Neural cell (in vitro differentiated cells): ENCODE measurements around the gene ARHGEF12. TPM values are rescaled to one million over a fixed set of nuclear protein-coding genes. Genes with fewer than 3 reads are reported as not detected.

Experiments used
- H2AFZ ChIP-seq: fragments of 200-600, 300-800 bp; sonication (generic), shearing (Covaris generic); 2 replicates; pipeline ENCODE4 v1.6.0; 2014; ENCODE audit warnings: low read depth, mild to moderate bottlenecking, antibody characterized with exemption, low read length, moderate library complexity
- H3F3A ChIP-seq: fragments of 200-600 bp; shearing (Covaris generic); 2 replicates; pipeline ENCODE4 v1.6.1; 2016; ENCODE audit warnings: mild to moderate bottlenecking, moderate library complexity, mixed read lengths, antibody characterized with exemption, low read length; ENCODE audit not compliant: insufficient read depth, poor library complexity, severe bottlenecking
- H3K27ac ChIP-seq: fragments of 200-600, 300-800 bp; sonication (generic), shearing (Covaris generic); 2 replicates; pipeline ENCODE4 v1.5.1; 2014; ENCODE audit warnings: mild to moderate bottlenecking, low read length, moderate library complexity
- H3K27me3 ChIP-seq: fragments of 300-800, 200-600 bp; sonication (generic), shearing (Covaris generic); 2 replicates; pipeline ENCODE4 v1.6.0; 2014; ENCODE audit warnings: mild to moderate bottlenecking, low read depth, low read length, moderate library complexity; ENCODE audit not compliant: insufficient read depth
- H3K36me3 ChIP-seq: fragments of 300-800, 200-600 bp; sonication (generic), shearing (Covaris generic); 2 replicates; pipeline ENCODE4 v1.5.1; 2014; ENCODE audit warnings: mild to moderate bottlenecking, antibody characterized with exemption, low read length, moderate library complexity; ENCODE audit not compliant: insufficient read depth
- H3K4me2 ChIP-seq: fragments of 300-800, 200-600 bp; sonication (generic), shearing (Covaris generic); 2 replicates; pipeline ENCODE4 v1.6.0; 2014; ENCODE audit warnings: mild to moderate bottlenecking, low read length
- H3K4me3 ChIP-seq: fragments of 300-800, 200-600 bp; sonication (generic), shearing (Covaris generic); 2 replicates; pipeline ENCODE4 v1.5.1; 2014; ENCODE audit warnings: mild to moderate bottlenecking, low read length, moderate library complexity
- H3K79me2 ChIP-seq: fragments of 200-600 bp; shearing (Covaris generic); replicated peaks from 2 replicates; pipeline ENCODE4 v1.6.0; 2014; ENCODE audit warnings: mild to moderate bottlenecking, low read length, moderate library complexity; ENCODE audit not compliant: insufficient read depth
- H3K9ac ChIP-seq: fragments of 300-800, 200-600 bp; sonication (generic), shearing (Covaris generic); 2 replicates; pipeline ENCODE4 v1.6.1; 2016; ENCODE audit warnings: mild to moderate bottlenecking, low read length, mixed read lengths
- H3K9me2 ChIP-seq: fragments of 200-600 bp; shearing (Covaris generic); 2 replicates; pipeline ENCODE4 v1.6.1; 2016; ENCODE audit warnings: mild to moderate bottlenecking, low read length, mixed read lengths; ENCODE audit not compliant: insufficient read depth
- H3K9me3 ChIP-seq: fragments of 200-600, 300-800 bp; sonication (generic), shearing (Covaris generic); 2 replicates; pipeline ENCODE4 v1.6.1; 2016; ENCODE audit warnings: mild to moderate bottlenecking, mixed run types, low read length, moderate library complexity, mixed read lengths
- H4K20me1 ChIP-seq: fragments of 200-600 bp; shearing (Covaris generic); 2 replicates; pipeline ENCODE4 v1.6.1; 2016; ENCODE audit warnings: mild to moderate bottlenecking, mixed run types; ENCODE audit not compliant: insufficient read depth
- EP300 ChIP-seq: fragments of 450-650 bp; conservative IDR thresholded peaks from 2 replicates; pipeline ENCODE4 v1.6.1; 2014; ENCODE audit warnings: antibody characterized with exemption, mild to moderate bottlenecking, moderate library complexity; ENCODE audit not compliant: poor library complexity, severe bottlenecking
- EZH2 ChIP-seq: fragments of 200-600, 300-800 bp; shearing (Covaris generic), sonication (generic); IDR thresholded peaks from 2 replicates; pipeline ENCODE4 v1.6.1; 2014; ENCODE audit warnings: antibody characterized with exemption, low read length, borderline replicate concordance, mild to moderate bottlenecking; ENCODE audit not compliant: insufficient read depth, poor library complexity, severe bottlenecking
- MXI1 ChIP-seq: fragments of 450-650 bp; conservative IDR thresholded peaks from 2 replicates; pipeline ENCODE4 v1.6.1; 2014; ENCODE audit warnings: antibody characterized with exemption, mild to moderate bottlenecking; ENCODE audit not compliant: poor library complexity, severe bottlenecking
- POLR2AphosphoS5 ChIP-seq: IDR thresholded peaks from 2 replicates; pipeline ENCODE4 v1.6.1; 2012
- RAD21 ChIP-seq: fragments of 450-650 bp; conservative IDR thresholded peaks from 2 replicates; pipeline ENCODE4 v1.6.1; 2014; ENCODE audit warnings: antibody characterized with exemption, mild to moderate bottlenecking, moderate library complexity
- SMC3 ChIP-seq: fragments of 450-650 bp; conservative IDR thresholded peaks from 2 replicates; pipeline ENCODE4 v1.6.1; 2014; ENCODE audit warnings: antibody characterized with exemption, mild to moderate bottlenecking, moderate library complexity; ENCODE audit not compliant: poor library complexity
- TAF1 ChIP-seq: IDR thresholded peaks from 2 replicates; pipeline ENCODE4 v1.6.1; 2012; ENCODE audit warnings: low read depth
- polyA plus RNA-seq: library from polyadenylated mRNA; depleted of rRNA; stranded (reverse); fragments of >200 nt; gene quantifications from 2 replicates; pipeline ENCODE4 v1.2.3, GENCODE V29; 2014
- TF ChIP-seq, protein P1 (sequence below): IDR thresholded peaks from 2 replicates; pipeline ENCODE4 v1.6.1; 2012; ENCODE audit warnings: borderline replicate concordance
- TF ChIP-seq, protein P2 (sequence below): fragments of 450-650 bp; IDR thresholded peaks from 2 replicates; pipeline ENCODE4 v1.5.1; 2014; ENCODE audit warnings: antibody characterized with exemption, mild to moderate bottlenecking, moderate library complexity; ENCODE audit not compliant: poor library complexity, severe bottlenecking

Gene ARHGEF12
- polyA plus RNA-seq, 1 donor from 2014 or later = 93.4 TPM

DNA sequence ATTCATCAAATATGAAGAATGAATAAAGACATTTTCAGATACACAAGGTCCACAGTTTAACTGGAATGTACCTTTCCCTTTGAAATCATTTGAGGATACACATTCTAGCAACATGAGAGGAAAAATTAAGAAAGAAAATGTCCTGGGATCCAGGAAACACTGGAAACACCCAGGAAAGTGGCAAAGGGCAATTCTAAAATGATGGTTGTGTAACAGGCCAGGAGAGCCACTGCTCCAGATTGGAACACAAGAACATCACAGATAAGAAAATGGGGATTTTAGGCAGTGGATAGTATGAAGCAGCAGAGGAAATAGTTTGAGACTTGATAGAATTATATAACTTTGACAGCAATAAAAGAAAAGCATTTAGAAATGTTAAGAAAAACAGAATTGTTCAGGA is 119.3 kb downstream of the ARHGEF12 start:
- H4K20me1 ChIP-seq = no peaks in the 10 kb centered on the region
- H3K4me3 ChIP-seq = no peak overlapping the region
- TF ChIP-seq SMC3 (no peak), EZH2 (no peak), POLR2AphosphoS5 (no peak), RAD21 (no peak), MXI1 (no peak), TAF1 (no peak), EP300 (no peak)
- TF ChIP-seq, protein P1, sequence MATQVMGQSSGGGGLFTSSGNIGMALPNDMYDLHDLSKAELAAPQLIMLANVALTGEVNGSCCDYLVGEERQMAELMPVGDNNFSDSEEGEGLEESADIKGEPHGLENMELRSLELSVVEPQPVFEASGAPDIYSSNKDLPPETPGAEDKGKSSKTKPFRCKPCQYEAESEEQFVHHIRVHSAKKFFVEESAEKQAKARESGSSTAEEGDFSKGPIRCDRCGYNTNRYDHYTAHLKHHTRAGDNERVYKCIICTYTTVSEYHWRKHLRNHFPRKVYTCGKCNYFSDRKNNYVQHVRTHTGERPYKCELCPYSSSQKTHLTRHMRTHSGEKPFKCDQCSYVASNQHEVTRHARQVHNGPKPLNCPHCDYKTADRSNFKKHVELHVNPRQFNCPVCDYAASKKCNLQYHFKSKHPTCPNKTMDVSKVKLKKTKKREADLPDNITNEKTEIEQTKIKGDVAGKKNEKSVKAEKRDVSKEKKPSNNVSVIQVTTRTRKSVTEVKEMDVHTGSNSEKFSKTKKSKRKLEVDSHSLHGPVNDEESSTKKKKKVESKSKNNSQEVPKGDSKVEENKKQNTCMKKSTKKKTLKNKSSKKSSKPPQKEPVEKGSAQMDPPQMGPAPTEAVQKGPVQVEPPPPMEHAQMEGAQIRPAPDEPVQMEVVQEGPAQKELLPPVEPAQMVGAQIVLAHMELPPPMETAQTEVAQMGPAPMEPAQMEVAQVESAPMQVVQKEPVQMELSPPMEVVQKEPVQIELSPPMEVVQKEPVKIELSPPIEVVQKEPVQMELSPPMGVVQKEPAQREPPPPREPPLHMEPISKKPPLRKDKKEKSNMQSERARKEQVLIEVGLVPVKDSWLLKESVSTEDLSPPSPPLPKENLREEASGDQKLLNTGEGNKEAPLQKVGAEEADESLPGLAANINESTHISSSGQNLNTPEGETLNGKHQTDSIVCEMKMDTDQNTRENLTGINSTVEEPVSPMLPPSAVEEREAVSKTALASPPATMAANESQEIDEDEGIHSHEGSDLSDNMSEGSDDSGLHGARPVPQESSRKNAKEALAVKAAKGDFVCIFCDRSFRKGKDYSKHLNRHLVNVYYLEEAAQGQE = no peak
- TF ChIP-seq, protein P2, sequence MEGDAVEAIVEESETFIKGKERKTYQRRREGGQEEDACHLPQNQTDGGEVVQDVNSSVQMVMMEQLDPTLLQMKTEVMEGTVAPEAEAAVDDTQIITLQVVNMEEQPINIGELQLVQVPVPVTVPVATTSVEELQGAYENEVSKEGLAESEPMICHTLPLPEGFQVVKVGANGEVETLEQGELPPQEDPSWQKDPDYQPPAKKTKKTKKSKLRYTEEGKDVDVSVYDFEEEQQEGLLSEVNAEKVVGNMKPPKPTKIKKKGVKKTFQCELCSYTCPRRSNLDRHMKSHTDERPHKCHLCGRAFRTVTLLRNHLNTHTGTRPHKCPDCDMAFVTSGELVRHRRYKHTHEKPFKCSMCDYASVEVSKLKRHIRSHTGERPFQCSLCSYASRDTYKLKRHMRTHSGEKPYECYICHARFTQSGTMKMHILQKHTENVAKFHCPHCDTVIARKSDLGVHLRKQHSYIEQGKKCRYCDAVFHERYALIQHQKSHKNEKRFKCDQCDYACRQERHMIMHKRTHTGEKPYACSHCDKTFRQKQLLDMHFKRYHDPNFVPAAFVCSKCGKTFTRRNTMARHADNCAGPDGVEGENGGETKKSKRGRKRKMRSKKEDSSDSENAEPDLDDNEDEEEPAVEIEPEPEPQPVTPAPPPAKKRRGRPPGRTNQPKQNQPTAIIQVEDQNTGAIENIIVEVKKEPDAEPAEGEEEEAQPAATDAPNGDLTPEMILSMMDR = no peak
- H3K36me3 ChIP-seq = peaks cover 7% of the 10 kb centered on the region
- no peaks in the 10 kb centered on the region for H3K27me3 ChIP-seq
- H3K4me2 ChIP-seq = no peak overlapping the region
- H3K27ac ChIP-seq = no peak overlapping the region
- no peak overlapping the region for H3K9ac ChIP-seq
- H3K9me2 ChIP-seq = no peaks in the 10 kb centered on the region
- H3K9me3 ChIP-seq = no peaks in the 10 kb centered on the region
- no peak overlapping the region for H2AFZ ChIP-seq
- no peaks in the 10 kb centered on the region for H3F3A ChIP-seq
- H3K79me2 ChIP-seq = no peaks in the 10 kb centered on the region

DNA sequence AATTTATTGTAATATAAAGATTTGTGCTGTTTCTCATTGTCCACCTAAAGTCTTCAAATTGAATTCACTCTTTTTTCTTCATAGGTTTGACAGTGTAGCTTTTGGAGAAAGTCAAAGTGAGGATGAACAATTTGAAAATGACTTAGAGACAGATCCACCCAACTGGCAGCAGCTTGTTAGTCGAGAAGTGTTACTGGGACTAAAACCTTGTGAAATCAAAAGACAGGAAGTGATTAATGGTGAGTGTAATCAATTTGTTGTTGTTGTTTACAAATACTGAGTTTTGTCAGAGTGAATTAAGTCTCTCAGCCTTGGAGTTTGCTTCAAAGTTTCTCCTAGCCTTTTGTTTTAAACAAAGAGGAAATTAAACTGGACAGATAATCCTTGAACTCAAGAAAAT is 121.8 kb downstream of the ARHGEF12 start:
- Histone ChIP-seq H3K79me2 (no peaks in the 10 kb centered on the region), H3K9me2 (no peaks in the 10 kb centered on the region), H3K36me3 (no peaks in the 10 kb centered on the region), H3K4me2 (no peak overlapping the region), H3K27ac (no peak overlapping the region), H2AFZ (no peak overlapping the region), H3K9ac (no peak overlapping the region), H3K4me3 (no peak overlapping the region), H3K27me3 (no peaks in the 10 kb centered on the region), H3K9me3 (no peaks in the 10 kb centered on the region), H3F3A (no peaks in the 10 kb centered on the region), H4K20me1 (no peaks in the 10 kb centered on the region)
- TF ChIP-seq EP300 (no peak), SMC3 (no peak), POLR2AphosphoS5 (no peak), MXI1 (no peak), RAD21 (no peak), EZH2 (no peak), TAF1 (no peak)
- TF ChIP-seq, protein P1 = no peak
- TF ChIP-seq, protein P2 = no peak
